ENCODE results near the gene TGFBR3L. TPM values are rescaled to one million over a fixed set of nuclear protein-coding genes. Genes with fewer than 3 reads are reported as not detected.

TGFBR3L gene
- total RNA-seq, 4 donors from 2014 or later = 1.5 to 3.7 (median 2.1) TPM; not detected in 1

DNA sequence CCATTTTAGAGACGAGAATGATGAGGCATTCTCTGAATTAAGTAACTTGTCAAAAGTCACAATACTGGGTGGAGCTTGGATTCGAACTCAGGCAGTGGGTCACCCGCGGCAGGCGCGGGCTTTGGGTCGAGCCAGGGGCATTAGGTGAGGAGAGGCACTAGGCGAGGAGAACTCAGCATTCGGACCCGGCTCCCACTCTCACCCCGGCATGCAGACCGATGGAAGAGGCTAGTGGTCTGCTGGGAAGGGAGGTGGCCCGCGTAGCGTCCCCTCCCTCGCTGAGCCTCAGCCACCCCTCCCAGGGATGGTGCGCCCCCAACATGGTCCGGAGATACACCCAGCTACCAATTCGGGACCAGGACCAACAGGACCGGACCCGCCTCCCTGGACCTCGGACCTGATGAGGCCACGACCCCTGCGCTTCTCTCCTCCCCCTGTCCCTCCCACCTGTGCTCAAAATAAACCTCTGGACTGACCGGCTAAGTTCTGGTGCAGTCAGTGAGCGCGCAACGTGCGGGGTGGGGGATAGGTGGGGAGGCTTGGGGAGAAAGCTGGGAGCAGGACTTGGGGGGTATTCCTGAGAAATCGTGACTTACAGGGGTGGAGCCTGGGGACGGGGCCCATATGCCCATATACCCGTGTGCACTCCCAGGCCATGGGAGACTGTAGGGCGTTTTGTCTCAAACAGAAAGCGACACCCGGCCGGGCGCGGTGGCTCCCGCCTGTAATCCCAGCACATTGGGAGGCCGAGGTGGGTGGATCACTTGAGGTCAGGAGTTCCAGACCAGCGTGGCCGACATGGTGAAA lies 4.2 kb downstream of the TGFBR3L start:
- no peak for TF ChIP-seq POLR2A (IDR thresholded peaks at IDR 0.05)
- TF ChIP-seq, protein P1, sequence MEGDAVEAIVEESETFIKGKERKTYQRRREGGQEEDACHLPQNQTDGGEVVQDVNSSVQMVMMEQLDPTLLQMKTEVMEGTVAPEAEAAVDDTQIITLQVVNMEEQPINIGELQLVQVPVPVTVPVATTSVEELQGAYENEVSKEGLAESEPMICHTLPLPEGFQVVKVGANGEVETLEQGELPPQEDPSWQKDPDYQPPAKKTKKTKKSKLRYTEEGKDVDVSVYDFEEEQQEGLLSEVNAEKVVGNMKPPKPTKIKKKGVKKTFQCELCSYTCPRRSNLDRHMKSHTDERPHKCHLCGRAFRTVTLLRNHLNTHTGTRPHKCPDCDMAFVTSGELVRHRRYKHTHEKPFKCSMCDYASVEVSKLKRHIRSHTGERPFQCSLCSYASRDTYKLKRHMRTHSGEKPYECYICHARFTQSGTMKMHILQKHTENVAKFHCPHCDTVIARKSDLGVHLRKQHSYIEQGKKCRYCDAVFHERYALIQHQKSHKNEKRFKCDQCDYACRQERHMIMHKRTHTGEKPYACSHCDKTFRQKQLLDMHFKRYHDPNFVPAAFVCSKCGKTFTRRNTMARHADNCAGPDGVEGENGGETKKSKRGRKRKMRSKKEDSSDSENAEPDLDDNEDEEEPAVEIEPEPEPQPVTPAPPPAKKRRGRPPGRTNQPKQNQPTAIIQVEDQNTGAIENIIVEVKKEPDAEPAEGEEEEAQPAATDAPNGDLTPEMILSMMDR (IDR thresholded peaks at IDR 0.05) = no peak
- intact Hi-C loops (cut with DNase I; ENCODE audit: low total_unique reads) = no loop called here
- WGBS, 2 donors = 54 to 58% methylated on average over 41 to 42 of the region's 42 CpGs
- H3K4me3 ChIP-seq (ENCODE audit: low read depth, poor library complexity, severe bottlenecking) = no peak overlapping the region
- DNase-seq (ENCODE audit: low spot score in 2 of 2) = no peak

DNA sequence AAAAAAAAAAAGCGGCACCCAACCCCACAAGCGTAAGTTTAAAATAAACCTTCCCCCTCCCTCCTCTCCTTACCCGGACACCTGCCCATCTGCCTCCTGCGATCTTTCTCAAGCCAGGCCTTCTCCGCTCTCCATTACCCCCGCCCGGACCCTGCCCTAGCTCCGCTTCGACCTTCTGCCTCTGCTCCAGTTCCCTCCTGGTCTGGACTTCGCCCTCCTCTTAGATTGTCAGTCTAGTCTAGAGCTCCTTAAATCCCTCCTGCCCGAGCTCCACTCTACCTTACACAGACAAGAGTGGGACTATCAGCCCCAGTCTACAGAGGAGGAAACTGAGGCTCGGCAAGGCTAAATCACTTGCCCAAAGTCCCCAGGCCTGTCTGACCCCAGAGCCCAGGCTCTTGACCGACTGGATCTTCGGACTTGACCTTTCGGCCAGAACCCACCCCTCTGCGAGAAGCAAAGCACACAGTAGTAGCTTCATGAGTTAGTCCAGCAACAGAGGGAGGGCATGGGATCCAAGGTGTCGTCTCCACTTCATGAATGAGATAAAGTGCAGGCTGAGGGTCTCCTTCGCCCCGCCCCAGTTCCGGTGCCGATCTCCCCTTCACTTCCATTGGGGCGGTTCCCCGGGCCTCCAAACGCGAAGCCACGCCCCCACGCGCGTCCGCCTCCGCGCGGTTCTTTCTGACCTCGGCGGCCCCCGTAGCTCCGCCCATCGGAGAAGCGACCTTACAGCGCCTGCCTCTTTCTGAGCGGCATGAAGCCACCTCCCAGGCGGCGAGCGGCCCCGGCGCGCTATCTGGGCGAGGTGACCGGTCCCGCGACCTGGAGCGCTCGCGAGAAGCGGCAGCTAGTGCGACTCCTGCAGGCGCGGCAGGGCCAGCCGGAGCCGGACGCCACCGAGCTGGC lies 5.2 kb downstream of the TGFBR3L start, which contains the start of gene SNAPC2:
Gene SNAPC2, plus strand, starts transcription at position 729 of the 909 bp plus-strand sequence. Its CDS starts 29 bp downstream, at position 758.
- DNase-seq (ENCODE audit: low spot score in 2 of 2) = peak; percentile 96 to 99
- WGBS, 2 donors = 6 to 26% methylated on average over 18 to 60 of the region's 62 CpGs
- intact Hi-C loops (cut with DNase I; ENCODE audit: low total_unique reads) = no loop called here
- peak within 1 kb of the TSS; percentile 54 for H3K4me3 ChIP-seq (ENCODE audit: low read depth, poor library complexity, severe bottlenecking)
- TF ChIP-seq, protein P1 (IDR thresholded peaks at IDR 0.05) = no peak
- TF ChIP-seq POLR2A (IDR thresholded peaks at IDR 0.05) = no peak

DNA sequence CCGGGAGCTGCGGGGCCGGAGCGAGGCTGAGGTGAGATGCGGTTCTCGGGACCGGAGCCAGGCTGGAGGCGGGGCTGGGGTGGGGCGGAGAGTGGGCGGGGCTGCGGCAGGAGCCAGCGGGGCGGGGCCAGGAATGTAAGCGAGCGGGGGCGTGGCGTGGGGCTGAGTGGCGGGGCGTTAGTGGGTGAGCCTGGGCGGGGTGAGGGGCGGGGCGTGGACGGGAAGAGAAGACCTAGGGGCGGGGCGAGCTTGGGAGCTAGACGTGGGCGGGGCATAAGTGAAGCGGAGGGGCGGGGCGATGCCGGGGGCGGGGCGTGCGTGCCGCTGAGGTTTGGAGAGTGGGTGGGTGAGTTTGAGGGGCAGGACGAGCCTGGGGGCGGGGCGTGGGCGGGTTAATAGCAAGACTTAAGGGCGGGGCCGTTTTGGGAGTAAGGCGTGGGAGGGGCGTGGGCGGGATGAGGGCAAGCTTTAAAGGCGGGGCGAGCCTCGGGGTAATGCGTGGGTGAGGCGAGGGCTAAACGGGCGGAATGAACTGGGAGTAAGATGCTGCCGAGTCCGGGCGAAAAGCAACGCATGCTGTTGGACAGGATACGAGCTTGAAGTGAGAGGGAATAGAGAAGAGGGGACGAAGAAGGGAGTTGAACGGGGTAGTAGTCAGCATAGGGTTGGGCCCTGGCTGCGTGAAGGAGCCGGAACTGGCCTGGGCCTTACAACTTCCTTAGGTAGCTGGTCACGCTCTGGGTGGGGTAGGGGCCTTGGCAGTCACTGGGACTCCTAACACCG lies 6.1 kb downstream of the TGFBR3L start:
- 2% methylated on average over 33 to 54 of the region's 62 CpGs for WGBS, 2 donors
- peak; percentile 99 to 100 for DNase-seq (ENCODE audit: low spot score in 2 of 2)
- TF ChIP-seq, protein P1 (IDR thresholded peaks at IDR 0.05) = no peak
- TF ChIP-seq POLR2A (IDR thresholded peaks at IDR 0.05) = no peak
- H3K4me3 ChIP-seq (ENCODE audit: low read depth, poor library complexity, severe bottlenecking) = peak overlapping the region; percentile 54
- intact Hi-C loops (cut with DNase I; ENCODE audit: low total_unique reads) = no loop called here

DNA sequence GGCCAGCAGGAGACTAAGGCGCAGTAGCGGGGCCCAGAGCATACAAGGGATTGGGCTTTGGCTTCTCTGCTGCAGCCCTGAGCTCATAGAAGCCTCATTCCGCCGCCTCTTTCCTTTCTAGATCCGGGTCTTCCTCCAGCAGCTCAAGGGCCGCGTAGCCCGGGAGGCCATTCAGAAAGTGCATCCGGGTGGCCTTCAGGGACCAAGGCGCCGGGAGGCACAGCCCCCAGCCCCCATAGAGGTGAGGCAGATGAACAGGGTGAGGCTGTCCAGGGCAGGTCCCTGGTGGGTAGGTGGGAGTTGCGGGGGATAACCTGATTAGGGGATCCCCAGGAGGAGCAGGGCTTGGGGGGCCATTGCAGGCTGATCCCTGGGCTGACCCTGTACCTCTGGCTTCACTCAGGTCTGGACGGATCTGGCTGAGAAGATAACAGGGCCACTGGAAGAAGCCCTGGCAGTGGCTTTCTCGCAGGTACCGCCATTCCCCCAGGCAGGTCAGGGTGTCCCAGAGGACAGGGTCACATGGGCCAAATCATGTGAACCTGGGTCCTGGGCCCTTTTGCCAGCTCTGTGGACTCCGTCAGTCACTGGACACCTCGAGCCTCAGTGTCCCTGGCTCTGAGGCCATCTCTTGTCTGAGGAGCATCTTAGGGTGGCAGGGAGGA lies 6.8 kb downstream of the TGFBR3L start:
- intact Hi-C loops (cut with DNase I; ENCODE audit: low total_unique reads) = no loop called here
- H3K4me3 ChIP-seq (ENCODE audit: low read depth, poor library complexity, severe bottlenecking) = no peak overlapping the region
- WGBS, 2 donors = 43 to 47% methylated on average over 17 of the region's 17 CpGs
- DNase-seq (ENCODE audit: low spot score in 2 of 2) = no peak
- no peak for TF ChIP-seq POLR2A (IDR thresholded peaks at IDR 0.05)
- TF ChIP-seq, protein P1 (IDR thresholded peaks at IDR 0.05) = no peak
